OCI-LY7 (cell line): Measurements from ENCODE around the gene PRRC2B.

ENCODE experiments used
- CTCF ChIP-seq: fragments of 200-600 bp; sonication (generic); conservative IDR thresholded peaks from 2 replicates; pipeline ENCODE4 v1.5.1; 2014; ENCODE audit warnings: mild to moderate bottlenecking, antibody characterized with exemption, low read length, moderate library complexity, mixed read lengths
- EZH2phosphoT487 ChIP-seq: fragments of 200-600 bp; sonication (generic); IDR thresholded peaks from 2 replicates; pipeline ENCODE4 v1.6.1; 2018; ENCODE audit warnings: low read depth, borderline replicate concordance, mild to moderate bottlenecking, mixed run types, antibody characterized with exemption, low read length, moderate library complexity, mixed read lengths

DNA sequence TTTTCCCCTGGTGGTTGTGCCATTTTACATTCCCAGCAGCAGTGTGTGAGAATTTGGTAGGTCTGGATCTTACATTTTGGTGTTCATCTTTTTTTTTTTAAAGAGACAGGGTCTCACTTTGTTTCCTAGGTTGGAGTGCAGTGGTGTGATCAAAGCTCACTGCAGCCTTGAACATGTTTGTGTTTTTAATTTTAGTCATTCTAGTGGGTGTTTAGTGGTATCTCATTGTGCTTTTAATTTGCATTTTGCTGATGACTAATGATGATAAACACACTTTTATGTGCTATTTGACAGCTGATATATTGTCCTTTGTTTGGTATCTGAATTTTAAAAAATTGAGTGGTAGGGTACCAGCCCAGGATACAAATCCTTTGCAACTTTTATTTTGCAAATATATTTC lies 55.4 kb downstream of the PRRC2B start:
- TF ChIP-seq CTCF (no peak), EZH2phosphoT487 (no peak)
